Iris pigment epithelial cell (primary cell): ENCODE measurements around the gene FLRT2.

Source experiments
- DNase-seq: peaks from one replicate; pipeline ENCODE4 v3.0.0-alpha.2; 2011; ENCODE audit warnings: low read depth

FLRT2 gene

DNA sequence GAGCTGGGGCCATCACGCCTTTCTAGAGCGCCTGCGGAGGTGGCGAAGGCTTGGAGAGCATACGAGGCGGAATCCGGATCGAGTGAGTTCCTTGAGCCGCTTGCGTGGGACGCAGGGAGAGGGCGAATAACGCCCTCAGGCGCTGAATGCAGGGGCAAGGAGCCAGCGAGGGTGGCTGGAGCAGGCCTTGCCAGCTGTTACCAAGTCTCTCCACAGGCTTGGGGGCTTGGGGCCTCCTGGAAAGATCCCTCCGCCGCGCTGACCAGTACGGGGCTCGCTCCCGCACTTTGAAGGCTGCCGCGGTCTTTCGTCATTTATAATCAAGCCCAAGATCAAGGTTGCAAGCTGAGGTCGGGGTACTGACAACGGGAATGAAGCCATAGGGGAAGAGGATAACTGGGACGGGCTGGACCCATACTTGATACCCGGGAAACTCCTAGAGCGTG, 1.2 kb downstream of the FLRT2 start:
- peak; percentile 89 for DNase-seq

DNA sequence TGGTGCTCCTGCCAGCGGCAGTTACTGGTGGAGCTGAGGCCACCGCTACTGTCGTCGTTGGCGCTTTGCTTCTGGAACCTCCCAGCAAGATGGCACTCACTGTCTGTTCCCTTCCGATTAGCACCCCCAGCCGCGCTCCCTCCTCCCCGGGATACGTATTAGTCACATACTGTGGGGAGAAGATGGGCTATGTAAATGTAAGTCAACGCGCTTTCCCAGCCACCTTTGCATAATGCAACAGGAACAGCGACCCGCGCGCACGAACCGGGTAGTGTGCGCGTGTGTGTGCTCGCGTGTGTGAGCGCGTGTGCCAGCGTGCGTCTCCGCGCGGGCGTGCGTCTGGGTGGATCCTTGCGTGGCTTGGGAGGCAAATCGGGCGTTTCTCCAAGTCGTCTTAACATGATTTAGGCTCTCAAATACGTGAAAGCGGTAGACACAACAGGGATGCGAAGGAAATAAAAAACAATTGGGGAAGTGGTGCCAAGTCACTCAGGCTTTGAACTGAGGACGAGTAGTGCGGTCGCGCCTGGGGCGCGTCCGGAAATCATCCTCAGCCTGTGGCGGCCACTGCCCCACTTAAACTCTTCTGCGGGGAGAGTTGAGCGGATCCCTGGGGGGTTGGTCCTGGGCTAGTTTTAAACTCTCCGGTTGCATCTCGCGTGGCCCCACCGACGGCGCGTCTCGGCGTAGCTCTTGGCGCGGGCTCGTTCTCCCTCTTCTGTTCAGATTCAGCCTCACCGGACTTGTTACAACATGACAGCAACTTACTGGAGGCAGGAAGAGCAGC, 1.8 kb downstream of the FLRT2 start:
- peak; percentile 96 for DNase-seq

DNA sequence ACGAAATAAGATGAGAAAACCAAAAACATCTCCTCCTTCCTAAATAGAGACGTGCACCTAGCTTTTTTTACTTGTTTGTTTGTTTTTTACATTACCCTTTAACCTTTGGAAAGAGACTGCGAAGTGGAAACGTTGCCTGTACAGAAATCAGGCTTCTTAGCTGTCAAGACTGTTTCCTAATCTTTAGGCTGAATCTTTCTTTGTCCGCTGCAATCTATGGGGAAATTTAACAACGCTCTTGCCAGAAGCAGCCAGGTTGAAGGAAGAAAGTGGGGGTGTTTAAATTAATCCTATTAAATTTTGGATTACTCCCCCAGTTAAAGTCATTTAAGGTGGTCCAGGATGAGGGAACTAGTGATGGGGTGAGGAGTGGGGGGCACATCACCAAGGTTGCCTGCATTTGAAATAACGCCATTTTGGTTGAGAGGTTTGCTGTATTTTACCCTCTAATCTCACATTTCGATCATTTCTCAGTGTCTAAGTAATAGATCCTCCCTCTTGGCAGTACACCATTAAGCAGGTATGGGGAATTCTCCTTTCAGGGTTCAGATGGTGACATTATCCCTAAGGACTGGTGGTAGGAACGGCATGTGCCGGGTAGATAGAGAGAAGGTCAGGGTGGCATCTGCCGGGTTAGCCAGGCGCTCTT, 2.6 kb downstream of the FLRT2 start:
- DNase-seq, result no peak

DNA sequence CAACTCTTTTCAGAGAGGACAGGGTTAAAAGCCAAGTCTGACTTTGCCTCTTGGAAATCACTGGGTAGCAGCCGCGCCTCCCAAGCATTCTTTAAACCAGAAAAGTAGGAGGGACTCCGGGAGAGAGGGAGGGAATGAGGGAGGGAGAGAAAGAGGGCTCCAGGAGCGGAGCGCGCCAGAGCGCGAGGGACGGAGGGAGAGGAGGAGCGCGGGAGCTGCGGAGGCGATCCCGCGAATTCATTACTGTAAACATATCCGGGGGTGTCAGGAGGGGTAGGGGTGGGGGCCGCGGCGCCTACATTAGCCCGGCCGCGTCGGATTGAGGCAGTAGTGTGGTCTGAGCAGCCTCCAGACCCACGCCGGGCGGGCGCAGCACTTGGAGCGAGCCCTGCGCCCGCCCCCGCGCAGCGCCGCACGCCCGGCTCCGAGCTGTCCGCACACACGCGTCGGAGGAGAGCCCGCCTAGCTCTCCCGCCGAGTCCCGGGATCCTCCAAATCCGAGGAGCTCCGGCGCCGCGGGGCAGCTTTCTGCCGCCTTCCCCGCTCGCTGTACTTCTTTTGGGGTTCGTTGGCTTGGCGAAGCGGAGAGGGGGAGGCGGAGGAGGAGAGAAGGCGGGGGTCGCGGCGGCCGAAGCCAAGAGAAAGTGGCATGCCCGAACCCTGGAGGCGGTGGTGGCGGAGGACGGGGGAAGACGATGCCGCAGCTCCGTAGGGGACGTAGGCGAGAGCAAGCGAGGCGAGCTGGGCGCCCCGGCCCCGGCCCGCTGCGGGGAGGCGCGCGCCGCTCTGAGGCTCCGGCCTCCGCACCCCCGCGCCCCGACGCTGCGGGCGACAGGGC, 3.3 kb downstream of the FLRT2 start:
- DNase-seq, result peak; percentile 87

DNA sequence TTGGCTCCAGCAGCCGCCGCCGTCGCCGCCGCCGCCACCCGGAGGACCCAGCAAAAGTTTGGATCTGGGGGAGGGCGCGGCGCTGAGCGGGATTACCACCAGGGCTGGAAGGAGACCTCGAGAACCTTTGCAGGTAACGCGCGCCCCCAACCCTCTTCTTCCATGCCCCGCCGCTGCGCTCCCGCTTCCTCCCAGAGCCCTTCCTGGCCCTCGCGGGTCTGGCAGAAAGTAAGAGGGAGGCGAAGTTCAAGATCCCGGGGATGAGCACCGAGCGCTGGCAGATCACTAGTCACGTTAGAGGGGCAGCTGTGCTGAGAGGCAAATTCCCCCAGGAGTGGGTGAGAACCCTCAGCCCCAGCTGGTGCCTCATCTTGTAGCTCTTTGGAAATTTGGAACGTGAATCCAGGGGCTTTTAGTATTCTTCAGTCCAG, 3.9 kb downstream of the FLRT2 start:
- peak; percentile 31 for DNase-seq

DNA sequence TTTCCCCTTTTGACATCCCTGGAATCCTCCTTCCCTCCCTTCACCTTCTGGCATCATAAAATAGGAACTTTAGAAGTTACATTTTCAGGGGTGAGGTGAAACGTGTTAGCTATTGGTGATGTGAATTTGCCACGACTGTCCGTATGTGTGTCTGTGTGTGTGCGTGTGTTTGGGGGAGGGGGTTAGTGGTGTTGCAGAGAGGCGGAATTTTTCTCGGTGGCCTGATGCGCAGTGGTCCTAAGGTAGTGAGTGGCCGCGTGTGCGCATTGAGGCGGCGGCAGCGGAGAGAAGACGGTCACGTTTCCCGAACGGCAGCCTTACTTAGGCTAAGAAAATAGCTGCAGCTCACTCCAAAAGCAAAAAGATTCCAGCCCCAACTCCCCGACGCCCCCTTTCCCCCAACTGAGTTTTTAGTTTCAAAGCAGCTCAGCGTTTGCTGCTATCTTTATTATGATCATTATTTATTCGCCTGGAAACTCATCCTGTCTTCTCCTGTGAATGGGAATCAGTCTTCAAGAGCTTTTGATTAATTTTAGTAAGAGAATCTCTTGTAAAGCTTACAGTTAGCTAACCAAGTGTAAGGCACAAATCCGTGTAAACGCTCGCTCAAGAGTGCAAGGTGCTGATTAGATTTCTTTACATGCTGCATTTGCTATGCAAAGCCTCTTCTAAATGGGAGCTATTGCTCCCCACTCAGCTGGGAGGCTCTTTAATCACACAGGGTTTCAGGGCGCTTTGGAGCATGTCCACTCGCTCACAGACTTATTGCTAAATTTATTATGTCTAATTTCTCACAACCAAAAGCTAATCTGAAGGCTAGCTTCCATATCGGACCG, 4.7 kb downstream of the FLRT2 start:
- peak; percentile 46 for DNase-seq

DNA sequence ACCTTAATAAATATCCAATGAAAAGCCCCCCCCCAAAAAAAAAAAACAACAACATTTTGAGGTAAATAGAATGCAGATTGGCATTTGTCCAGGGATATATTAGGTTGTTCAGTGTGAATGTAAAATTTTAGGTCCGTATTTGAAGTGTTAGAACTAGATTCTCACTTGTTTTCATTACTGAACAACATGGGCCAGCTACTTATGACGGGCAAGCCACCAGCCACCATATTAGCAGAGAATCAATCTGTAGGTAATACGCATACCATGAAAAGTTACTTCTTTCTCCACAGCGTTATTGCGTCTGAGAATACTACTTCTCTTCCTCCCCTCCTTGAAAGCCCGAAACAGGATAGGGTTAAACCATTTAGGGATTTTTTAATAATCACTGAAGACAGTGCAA, 5.4 kb downstream of the FLRT2 start:
- no peak for DNase-seq

DNA sequence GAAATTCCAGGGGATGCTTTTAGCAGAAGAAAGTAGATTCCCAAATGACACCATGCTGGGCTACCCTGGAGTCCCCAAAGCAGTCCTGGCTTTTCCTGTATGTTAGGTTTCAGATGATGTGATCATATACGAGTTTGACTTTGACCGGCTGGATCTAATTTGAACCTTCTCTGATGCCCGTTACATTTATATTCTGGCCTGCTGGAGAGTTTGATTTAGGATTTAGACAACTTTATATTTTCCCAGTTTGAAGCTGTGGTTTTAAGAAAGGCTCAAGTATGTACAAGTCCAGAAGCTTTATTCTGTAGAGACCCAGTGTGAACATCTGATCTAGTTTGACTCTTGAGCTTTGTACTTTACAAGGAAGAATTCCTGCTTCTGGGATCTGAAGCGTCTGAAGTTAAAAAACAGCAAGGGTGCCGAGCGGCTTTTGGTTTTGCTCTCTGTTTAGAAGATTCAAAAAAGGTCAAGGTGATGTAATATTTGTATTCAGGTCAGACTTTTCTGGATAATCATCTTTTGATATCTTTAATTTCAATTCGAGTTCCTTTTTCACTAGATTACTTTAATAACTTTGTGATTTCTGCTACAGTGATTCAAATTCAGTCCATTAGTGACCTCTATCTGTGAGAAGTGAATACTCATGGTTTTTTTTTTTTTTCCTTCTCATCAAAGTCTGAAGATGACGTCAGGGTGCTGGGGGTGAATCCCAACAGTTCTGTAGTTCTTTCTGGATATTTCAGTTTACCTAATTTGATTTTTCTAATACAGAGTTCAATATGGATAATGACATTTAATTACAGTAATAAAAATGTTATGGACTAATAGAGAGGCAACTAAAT, 6.3 kb downstream of the FLRT2 start:
- peak; percentile 80 for DNase-seq

DNA sequence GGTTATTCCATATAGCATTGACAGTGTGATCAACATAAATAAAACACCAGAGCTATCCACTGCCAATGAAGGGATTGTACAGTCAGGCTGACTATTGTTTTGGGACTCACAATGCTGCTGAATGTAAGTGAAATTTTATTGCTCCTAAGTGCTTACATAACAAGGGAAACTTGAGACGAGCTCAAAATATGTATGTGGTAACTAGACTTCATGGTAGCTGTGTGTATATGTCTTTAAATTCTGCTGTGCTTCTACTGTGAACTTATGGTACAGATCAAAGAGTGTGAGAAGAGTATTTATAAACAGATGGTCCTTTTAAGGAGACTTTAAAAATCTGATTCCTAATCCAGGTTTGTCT, 6.9 kb downstream of the FLRT2 start:
- peak; percentile 72 for DNase-seq

DNA sequence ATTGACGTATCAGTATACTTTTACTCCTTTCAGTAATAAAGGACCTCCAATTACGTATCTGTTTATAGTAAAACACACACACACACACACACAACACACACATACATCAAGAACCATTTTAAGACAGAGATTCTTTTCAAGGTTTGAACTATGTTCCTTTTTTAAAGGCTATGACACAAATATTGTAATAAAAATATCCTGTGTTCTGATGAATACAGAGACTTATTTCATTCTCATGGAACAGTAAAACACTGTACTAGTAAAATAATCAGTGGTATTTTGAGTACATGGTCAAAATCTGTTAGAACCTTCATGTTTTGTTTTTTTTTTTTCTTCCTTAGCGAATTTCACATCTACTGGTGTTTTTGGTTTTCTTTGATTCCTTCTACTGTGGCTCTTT, 7.6 kb downstream of the FLRT2 start:
- DNase-seq, result no peak

DNA sequence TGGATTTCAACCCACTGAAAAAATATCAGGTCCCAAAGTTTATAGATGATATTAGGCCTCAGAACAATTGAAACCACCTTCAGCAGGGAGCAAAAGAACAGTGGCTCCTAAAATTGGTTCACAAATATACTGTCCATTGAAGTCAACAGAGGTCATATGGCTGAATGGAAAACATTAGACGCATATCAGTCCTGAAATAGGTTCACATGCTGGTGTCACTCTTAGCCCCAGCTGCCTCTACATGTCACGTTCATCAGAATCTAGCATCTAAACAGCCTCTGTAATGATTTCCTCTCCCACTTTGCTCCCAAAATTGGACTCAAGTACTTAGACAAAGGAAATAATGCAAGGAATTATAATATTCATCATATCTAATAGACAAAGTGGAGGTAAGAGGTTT, 8.7 kb downstream of the FLRT2 start:
- no peak for DNase-seq

DNA sequence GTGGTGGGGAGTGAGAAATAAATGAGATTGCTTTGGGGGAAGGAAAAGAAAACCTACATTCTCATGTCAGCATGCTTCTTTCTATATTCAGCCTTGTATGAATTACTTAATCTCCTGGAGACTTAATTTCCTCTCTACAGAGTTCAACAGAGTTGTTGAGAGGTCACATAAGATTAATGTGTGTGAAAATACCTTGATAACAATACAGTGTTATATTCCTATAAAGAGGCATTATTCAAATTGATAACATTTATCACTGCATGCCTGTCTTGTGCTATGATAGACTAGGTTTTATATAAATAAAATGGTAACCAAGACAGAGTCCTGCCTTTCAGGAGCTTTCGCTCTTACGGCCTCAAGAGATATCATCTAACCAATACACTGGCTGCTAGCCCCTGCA, 9.6 kb downstream of the FLRT2 start:
- DNase-seq, result no peak

DNA sequence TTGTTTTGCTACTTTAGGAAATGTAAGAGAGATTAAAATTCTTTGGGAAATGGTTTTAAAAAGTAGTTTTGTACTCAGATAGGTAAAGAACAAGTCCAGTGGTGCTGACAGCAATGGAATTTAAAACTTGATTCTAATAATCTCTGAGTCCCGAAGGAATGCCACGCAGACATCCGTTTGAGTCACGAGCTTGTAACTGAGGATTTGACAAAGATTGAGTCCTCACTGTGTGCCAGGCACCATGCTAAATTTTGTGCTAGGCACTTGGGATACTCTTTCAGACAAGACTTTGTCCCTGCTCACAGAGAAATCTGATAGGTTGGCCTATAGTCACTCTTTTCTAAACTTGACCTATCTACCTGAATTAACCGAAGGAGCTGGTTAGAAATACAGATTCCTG, 12.7 kb downstream of the FLRT2 start:
- no peak for DNase-seq

DNA sequence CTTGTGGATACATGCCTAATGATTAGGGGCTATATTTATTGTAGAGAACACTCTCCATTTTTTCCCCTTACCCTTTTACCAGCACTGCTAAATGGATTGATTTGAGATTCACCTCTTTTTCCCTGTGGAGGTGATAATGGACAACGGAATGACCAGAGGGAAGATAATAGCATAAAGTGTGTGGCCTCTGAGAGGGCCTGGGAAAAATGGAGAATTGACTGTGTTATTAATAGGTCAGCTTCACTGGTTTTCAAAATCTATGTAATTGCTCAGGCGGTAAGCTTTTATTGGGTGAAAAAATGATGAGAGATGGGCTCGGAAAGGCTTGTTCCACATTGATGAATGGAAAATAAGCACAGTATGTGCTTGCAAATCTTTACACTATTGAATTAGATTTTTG, 15.8 kb downstream of the FLRT2 start:
- no peak for DNase-seq

DNA sequence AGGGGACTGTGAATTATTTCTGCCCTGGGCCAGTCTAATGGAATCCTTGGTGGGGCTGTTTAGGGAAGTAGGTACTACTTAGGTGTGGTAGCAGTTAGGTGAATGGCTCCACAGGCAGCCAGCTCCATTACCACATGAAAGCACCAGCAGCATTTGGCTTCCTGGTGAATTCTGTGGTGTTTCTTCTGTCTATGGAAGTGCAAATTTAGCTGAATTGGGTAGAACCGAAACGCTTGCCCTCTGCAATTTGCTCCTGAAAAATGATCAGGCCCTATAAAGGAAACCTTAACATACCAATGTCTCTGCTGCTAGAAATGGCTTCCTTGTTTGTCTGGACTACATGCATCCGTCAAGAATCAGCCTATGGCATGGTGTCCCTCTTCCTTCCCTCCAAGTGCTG, 16.4 kb downstream of the FLRT2 start:
- no peak for DNase-seq

DNA sequence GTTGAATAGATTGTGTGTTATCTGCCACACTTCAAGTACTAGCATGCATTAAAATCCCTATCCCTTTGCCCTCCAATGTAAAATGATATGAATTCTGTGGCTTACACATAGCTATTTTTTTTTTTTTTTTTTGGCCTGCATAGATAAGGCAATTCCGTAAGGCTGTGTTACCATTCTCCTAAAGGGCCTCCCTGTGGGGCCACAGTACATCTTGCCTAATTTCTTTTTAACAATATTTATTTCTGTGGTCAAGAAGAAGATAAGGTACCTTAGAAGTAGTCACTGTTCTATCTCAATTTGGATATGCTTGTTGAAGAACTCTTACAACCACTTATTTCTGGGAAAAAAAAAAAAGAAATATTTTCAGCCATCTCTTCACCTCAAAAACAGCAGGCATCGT, 19.8 kb downstream of the FLRT2 start:
- DNase-seq, result no peak

DNA sequence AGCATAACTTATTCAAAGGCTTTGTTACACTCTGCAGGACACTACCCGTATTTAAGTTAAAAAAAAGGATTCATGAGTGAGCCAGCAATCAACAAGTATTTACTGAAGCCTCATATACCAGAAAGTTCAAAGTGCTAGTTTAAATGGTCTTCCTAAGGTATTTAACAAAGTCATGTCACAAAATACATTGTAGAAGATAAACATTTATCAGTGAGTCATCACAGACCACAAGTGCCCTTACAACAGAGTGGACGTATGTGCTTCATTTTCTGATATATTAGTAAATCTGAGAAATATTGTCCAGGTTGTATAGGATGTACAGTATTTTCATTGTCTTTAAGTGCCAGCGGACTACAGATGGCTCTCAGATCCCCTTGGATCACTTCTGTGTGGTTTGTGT, 24.2 kb downstream of the FLRT2 start:
- DNase-seq, result peak; percentile 70

DNA sequence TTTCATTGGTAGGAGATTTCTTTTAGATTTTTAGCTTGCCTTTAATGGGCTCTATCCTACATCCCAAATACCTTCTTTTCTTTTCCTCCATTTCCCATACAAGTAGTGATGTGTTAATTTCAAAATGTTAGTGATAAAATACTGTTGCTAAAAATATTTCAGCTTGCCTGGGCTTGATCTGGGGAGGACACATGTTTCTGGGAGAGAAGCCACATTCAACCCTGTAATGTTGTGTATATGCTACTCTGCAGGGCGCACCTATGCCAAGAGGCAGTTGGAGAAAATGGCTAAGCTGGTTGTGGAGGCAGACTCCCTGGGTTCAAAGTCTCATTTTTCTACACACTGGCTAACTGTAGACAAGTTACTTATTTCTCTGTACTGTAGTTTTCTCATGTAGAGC, 26.3 kb downstream of the FLRT2 start:
- DNase-seq, result no peak

DNA sequence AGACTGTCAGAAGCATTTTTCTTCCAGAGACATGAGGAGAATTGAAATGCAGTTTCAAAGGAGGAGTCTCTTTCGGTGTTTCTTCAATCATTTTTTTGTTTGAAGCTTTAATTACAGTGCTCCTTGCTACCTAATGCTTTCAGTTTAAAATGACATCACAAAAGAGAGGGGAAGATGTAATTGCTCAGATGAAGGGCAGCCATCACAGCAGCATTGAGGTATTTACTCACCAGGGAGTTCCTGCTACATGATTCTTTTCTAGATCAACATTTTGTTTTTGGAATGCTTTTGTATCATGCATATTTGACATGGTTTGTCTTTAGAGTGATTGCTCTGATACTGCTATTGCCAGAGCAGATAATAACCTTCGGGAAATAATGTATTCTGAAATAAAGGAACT, 28.6 kb downstream of the FLRT2 start:
- DNase-seq, result no peak

DNA sequence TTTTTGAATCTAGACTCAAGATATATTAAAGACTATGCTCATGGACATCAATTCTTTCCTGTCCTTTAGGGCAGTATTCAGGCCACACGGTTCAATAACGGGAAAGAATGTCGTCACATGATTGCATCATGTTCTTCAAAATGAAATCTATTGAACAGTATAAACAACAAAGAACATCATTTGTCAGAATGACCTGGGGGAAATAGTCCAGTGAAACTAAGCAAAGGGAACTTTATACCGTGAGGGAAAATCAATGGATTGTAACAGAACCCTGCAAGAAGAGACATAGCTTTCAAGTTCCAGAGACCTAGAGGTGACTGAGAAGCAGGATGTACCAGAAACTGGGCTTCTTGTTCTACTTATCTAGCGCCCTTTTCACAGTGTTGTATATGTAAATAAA, 32.7 kb downstream of the FLRT2 start:
- no peak for DNase-seq
